Epithelial cell of esophagus (primary cell): ENCODE results near the gene PGBD5.
A peak's percentile ranks its signal among the peaks of the same experiment; 100 is the strongest.
"Not testable (repeated sequence)": the region's sequence is repeated elsewhere in the genome, so short reads cannot be mapped to it uniquely, and the experiment has no call there.

ENCODE experiments used
- DNase-seq: peaks from one replicate; pipeline ENCODE4 v3.0.0; 2010; ENCODE audit warnings: low read depth
- H3K4me3 ChIP-seq: 2 replicates; pipeline ENCODE4 v1.5.1; 2011; ENCODE audit warnings: mild to moderate bottlenecking, low read length, control low read depth
- CTCF ChIP-seq: IDR thresholded peaks from 2 replicates; pipeline ENCODE4 v1.5.1; 2011; ENCODE audit warnings: low read depth, mild to moderate bottlenecking, low read length, control low read depth, inconsistent platforms; ENCODE audit not compliant: insufficient read depth; ENCODE audit errors: missing control alignments

Gene PGBD5

GRCh38 chr1:230426246-230427093, at the start of gene PGBD5:
PGBD5 (minus strand) TSS chr1:230426332; CDS start chr1:230425928, 404 bp downstream.
- no peak for TF ChIP-seq CTCF
- peak within 1 kb of the TSS; percentile 41 for H3K4me3 ChIP-seq
- peak; percentile 70 for DNase-seq

DNA sequence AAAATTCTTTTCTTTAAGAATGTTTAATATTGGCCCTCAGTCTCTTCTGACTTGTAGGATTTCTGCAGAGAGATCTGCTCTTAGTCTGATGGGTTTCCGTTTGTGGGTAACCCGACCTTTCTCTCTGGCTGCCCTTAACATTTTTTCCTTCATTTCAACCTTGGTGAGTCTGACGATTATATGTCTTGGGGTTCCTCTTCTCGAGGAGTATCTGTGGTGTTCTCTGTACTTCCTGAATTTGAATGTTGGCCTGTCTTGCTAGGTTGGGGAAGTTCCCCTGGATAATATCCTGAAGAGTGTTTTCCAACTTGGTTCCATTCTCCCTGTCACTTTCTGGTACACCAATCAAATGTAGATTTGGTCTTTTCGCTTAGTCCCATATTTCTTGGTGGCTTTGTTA, 48.8 kb upstream of the PGBD5 start:
- not testable (repeated sequence) for DNase-seq, H3K4me3 ChIP-seq

GRCh38 chr1:230470750-230471149, 44.6 kb upstream of the PGBD5 start:
- H3K4me3 ChIP-seq, DNase-seq: not testable (repeated sequence)

- no peak for TF ChIP-seq CTCF
- no peak for DNase-seq
- H3K4me3 ChIP-seq, result no peak overlapping the region
These were observed 43.1 kb upstream of the PGBD5 start for GRCh38 chr1:230469271-230469670.

DNA sequence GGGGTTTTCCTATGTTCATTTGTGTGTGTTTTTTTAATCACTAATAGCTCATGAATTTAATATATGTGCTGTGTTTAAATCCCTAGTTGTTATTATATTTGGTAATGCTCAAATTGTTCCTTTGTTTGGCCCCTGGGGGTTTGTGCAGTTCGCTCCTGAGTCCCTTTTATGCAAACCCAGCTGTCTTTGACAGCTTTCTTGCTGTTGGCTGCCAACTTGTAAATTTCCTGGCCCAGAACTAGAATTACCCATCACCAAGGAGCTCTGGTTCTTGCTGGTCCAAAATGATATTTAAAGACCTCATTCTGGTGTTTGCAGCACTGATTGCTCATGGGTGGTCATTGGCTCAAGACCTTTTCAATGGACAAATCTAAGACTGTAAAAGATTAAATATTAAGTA, 39.6 kb upstream of the PGBD5 start:
- DNase-seq, result no peak
- H3K4me3 ChIP-seq, result no peak overlapping the region
- no peak for TF ChIP-seq CTCF

DNA sequence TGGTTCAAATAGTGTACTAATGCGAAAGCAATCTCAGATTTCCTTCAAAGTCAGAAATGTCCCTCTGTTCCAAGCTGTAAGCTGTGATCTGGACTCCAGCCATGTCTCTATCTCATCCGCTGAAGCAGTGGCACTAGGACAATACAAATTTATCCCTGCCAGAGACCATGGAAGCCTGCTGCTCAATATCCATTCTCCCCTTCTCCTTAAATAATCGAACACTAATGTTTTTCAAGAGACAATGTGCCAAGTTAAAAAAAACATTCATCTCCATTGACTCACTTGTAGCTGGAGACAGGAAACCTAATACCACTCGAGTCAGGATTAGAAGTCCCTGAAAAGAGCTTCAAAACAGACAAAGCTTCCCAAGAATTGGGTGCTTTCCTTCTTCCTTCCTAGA, 38.5 kb upstream of the PGBD5 start:
- H3K4me3 ChIP-seq, result no peak overlapping the region
- no peak for DNase-seq
- no peak for TF ChIP-seq CTCF

DNA sequence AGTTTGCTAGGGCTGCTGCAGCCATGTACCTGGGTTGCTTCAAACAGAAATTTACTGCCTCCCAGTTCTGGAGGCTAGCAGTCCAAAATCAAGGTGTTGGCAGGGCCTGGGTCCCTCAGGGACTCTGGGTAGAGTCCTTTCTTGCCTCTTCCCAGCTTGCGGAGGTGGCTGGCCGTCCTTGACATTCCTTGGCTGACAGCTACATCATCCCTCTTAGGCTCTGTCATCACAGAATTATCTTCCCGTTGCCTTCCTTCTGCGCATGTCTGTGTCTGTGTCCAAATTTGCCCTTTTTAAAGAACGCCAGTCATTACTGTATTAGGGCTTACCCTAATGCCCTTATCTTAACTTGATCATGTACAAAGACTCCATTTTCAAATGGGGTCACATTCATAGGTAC, 37.6 kb upstream of the PGBD5 start:
- TF ChIP-seq CTCF, result no peak
- DNase-seq, result no peak
- H3K4me3 ChIP-seq, result no peak overlapping the region

GRCh38 chr1:230463326-230463725, 37.2 kb upstream of the PGBD5 start:
- TF ChIP-seq CTCF, result no peak
- peak; percentile 29 for DNase-seq
- H3K4me3 ChIP-seq, result no peak overlapping the region
